ENCODE measurements around the gene MAP4K4. TPM values are rescaled to one million over a fixed set of nuclear protein-coding genes. Genes with fewer than 3 reads are reported as not detected.

Gene MAP4K4
- total and polyA plus RNA-seq, 5 donors from 2014 or later = 6.7 to 179 (median 14.7) TPM

- Mint-ChIP-seq H3K4me3 (no peak overlapping the region), H3K4me1 (peaks cover 27 to 84% (median 61%) of the 10 kb centered on the region in 4 donors), H3K36me3 (peaks cover 12% of the 10 kb centered on the region), H3K9me3 (no peaks in the 10 kb centered on the region), H3K27ac (peak overlapping the region in 1 of 3 donors; percentile 12), H3K27me3 (no peaks in the 10 kb centered on the region)
- DNase-seq = no peak
- Histone ChIP-seq H3K27ac (ENCODE audit: insufficient read depth, low read length, poor library complexity, severe bottlenecking) (no peak overlapping the region), H3K36me3 (ENCODE audit: control insufficient read depth, insufficient read depth, low read length) (peaks cover 11% of the 10 kb centered on the region), H3K4me1 (ENCODE audit: control insufficient read depth, insufficient read depth, low read length, poor library complexity, severe bottlenecking) (peaks cover 16% of the 10 kb centered on the region), H3K27me3 (ENCODE audit: control insufficient read depth, insufficient read depth, low read length) (no peaks in the 10 kb centered on the region), H3K4me3 (ENCODE audit: low read depth, low read length) (no peak overlapping the region), H3K9me3 (ENCODE audit: control insufficient read depth in 2 of 2, low read length in 2 of 2) (no peaks in the 10 kb centered on the region)
- ATAC-seq (ENCODE audit: low read depth in 2 of 2) = no peak
Observed at GRCh38 chr2:101808006-101808562, 110.6 kb downstream of the MAP4K4 start.

DNA sequence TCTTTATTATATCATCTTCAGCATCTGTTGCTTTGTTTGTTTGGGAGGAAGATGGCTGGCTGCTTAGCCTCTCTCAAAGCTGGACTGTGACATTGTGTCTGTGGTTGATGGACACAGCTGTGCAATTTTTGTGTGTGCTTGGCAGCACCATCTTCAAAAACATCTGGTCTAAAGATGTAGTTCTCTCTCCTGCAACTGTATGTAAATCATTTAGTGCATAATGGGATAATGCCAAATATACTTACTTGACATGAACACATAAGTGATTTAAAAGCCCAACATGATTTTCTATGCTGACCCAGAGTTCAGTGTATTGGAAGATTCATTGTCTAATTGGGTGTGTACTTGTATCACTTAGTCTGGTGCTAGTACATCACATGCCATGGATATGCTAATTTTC, 112.2 kb downstream of the MAP4K4 start:
- Mint-ChIP-seq H3K4me3 (peak overlapping the region in 1 of 4 donors; percentile 30), H3K27ac (no peak overlapping the region), H3K4me1 (peaks cover 35 to 84% (median 59%) of the 10 kb centered on the region in 4 donors), H3K9me3 (no peaks in the 10 kb centered on the region), H3K36me3 (peaks cover 15% of the 10 kb centered on the region), H3K27me3 (no peaks in the 10 kb centered on the region)
- Histone ChIP-seq H3K36me3 (ENCODE audit: control insufficient read depth, insufficient read depth, low read length) (peaks cover 9% of the 10 kb centered on the region), H3K27me3 (ENCODE audit: control insufficient read depth, insufficient read depth, low read length) (no peaks in the 10 kb centered on the region), H3K4me1 (ENCODE audit: control insufficient read depth, insufficient read depth, low read length, poor library complexity, severe bottlenecking) (peaks cover 19% of the 10 kb centered on the region), H3K9me3 (ENCODE audit: control insufficient read depth in 2 of 2, low read length in 2 of 2) (no peaks in the 10 kb centered on the region), H3K4me3 (ENCODE audit: low read depth, low read length) (no peak overlapping the region), H3K27ac (ENCODE audit: insufficient read depth, low read length, poor library complexity, severe bottlenecking) (no peak overlapping the region)
- DNase-seq = no peak
- no peak for ATAC-seq (ENCODE audit: low read depth in 2 of 2)

- Histone ChIP-seq H3K4me1 (ENCODE audit: control insufficient read depth, insufficient read depth, low read length, poor library complexity, severe bottlenecking) (peaks cover 14% of the 10 kb centered on the region), H3K27ac (ENCODE audit: insufficient read depth, low read length, poor library complexity, severe bottlenecking) (no peak overlapping the region), H3K4me3 (ENCODE audit: low read depth, low read length) (no peak overlapping the region), H3K9me3 (ENCODE audit: control insufficient read depth in 2 of 2, low read length in 2 of 2) (no peaks in the 10 kb centered on the region), H3K27me3 (ENCODE audit: control insufficient read depth, insufficient read depth, low read length) (no peaks in the 10 kb centered on the region), H3K36me3 (ENCODE audit: control insufficient read depth, insufficient read depth, low read length) (peaks cover 6% of the 10 kb centered on the region)
- no peak for ATAC-seq (ENCODE audit: low read depth in 2 of 2)
- H3K4me1 Mint-ChIP-seq = peaks cover 32 to 85% (median 59%) of the 10 kb centered on the region in 4 donors
- H3K36me3 Mint-ChIP-seq = peaks cover 16% of the 10 kb centered on the region
- H3K27ac Mint-ChIP-seq = peak overlapping the region in 1 of 3 donors; percentile 28
- H3K4me3 Mint-ChIP-seq = peak overlapping the region in 1 of 4 donors; percentile 67
- H3K27me3 Mint-ChIP-seq = no peaks in the 10 kb centered on the region
- H3K9me3 Mint-ChIP-seq = no peaks in the 10 kb centered on the region
- no peak for DNase-seq
Observed at GRCh38 chr2:101811226-101812015, 113.9 kb downstream of the MAP4K4 start.

- Mint-ChIP-seq H3K27me3 (no peaks in the 10 kb centered on the region), H3K36me3 (peaks cover 16% of the 10 kb centered on the region), H3K4me3 (peak overlapping the region in 2 of 4 donors; percentile 24 to 36), H3K27ac (no peak overlapping the region), H3K4me1 (peaks cover 40 to 87% (median 59%) of the 10 kb centered on the region in 4 donors), H3K9me3 (no peaks in the 10 kb centered on the region)
- ATAC-seq (ENCODE audit: low read depth in 2 of 2) = no peak
- DNase-seq = no peak
- H3K4me3 ChIP-seq (ENCODE audit: low read depth, low read length) = no peak overlapping the region
- no peaks in the 10 kb centered on the region for H3K27me3 ChIP-seq (ENCODE audit: control insufficient read depth, insufficient read depth, low read length)
- peaks cover 16% of the 10 kb centered on the region for H3K4me1 ChIP-seq (ENCODE audit: control insufficient read depth, insufficient read depth, low read length, poor library complexity, severe bottlenecking)
- no peaks in the 10 kb centered on the region for H3K9me3 ChIP-seq (ENCODE audit: control insufficient read depth in 2 of 2, low read length in 2 of 2)
- H3K27ac ChIP-seq (ENCODE audit: insufficient read depth, low read length, poor library complexity, severe bottlenecking) = no peak overlapping the region
- peaks cover 6% of the 10 kb centered on the region for H3K36me3 ChIP-seq (ENCODE audit: control insufficient read depth, insufficient read depth, low read length)
Observed at GRCh38 chr2:101812226-101812625, 114.7 kb downstream of the MAP4K4 start.

GRCh38 chr2:101814752-101815151, 117.2 kb downstream of the MAP4K4 start:
- no peaks in the 10 kb centered on the region for H3K36me3 ChIP-seq (ENCODE audit: control insufficient read depth, insufficient read depth, low read length)
- Mint-ChIP-seq H3K4me3 (no peak overlapping the region), H3K27ac (no peak overlapping the region), H3K27me3 (no peaks in the 10 kb centered on the region), H3K36me3 (peaks cover 16% of the 10 kb centered on the region), H3K4me1 (peaks cover 45 to 88% (median 67%) of the 10 kb centered on the region in 4 donors), H3K9me3 (peaks cover 0 to 2% (median 0%) of the 10 kb centered on the region in 7 donors)
- H3K4me3 ChIP-seq (ENCODE audit: low read depth, low read length) = no peak overlapping the region
- no peaks in the 10 kb centered on the region for H3K9me3 ChIP-seq (ENCODE audit: control insufficient read depth in 2 of 2, low read length in 2 of 2)
- DNase-seq (no peak), ATAC-seq (ENCODE audit: low read depth in 2 of 2) (no peak)
- H3K4me1 ChIP-seq (ENCODE audit: control insufficient read depth, insufficient read depth, low read length, poor library complexity, severe bottlenecking) = peaks cover 27% of the 10 kb centered on the region
- no peaks in the 10 kb centered on the region for H3K27me3 ChIP-seq (ENCODE audit: control insufficient read depth, insufficient read depth, low read length)
- no peak overlapping the region for H3K27ac ChIP-seq (ENCODE audit: insufficient read depth, low read length, poor library complexity, severe bottlenecking)

DNA sequence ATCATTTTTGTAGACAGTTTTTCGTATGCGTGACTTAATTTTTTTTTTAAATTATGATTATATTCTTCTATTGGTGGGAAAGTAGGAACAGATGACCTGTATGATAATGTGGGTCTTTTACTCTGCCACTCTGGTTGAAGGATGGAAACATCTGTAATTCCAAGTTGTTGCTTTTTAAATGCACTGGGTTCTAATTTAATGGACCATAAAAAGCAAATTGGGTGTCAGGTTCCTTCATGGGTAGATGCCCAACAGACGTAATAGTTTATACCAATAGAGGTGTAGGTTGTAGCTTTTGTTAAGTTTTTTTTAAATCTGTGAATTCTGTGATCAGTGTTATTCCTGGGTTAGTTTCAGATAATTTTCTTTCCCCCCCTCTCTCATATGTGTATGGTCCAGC, 117.6 kb downstream of the MAP4K4 start:
- Mint-ChIP-seq H3K27me3 (no peaks in the 10 kb centered on the region), H3K4me3 (no peak overlapping the region), H3K4me1 (peaks cover 47 to 89% (median 68%) of the 10 kb centered on the region in 4 donors), H3K36me3 (peaks cover 16% of the 10 kb centered on the region), H3K27ac (no peak overlapping the region), H3K9me3 (peaks cover 0 to 2% (median 0%) of the 10 kb centered on the region in 7 donors)
- Histone ChIP-seq H3K27me3 (ENCODE audit: control insufficient read depth, insufficient read depth, low read length) (no peaks in the 10 kb centered on the region), H3K4me1 (ENCODE audit: control insufficient read depth, insufficient read depth, low read length, poor library complexity, severe bottlenecking) (peaks cover 29% of the 10 kb centered on the region), H3K4me3 (ENCODE audit: low read depth, low read length) (no peak overlapping the region), H3K36me3 (ENCODE audit: control insufficient read depth, insufficient read depth, low read length) (no peaks in the 10 kb centered on the region), H3K9me3 (ENCODE audit: control insufficient read depth in 2 of 2, low read length in 2 of 2) (no peaks in the 10 kb centered on the region), H3K27ac (ENCODE audit: insufficient read depth, low read length, poor library complexity, severe bottlenecking) (no peak overlapping the region)
- no peak for DNase-seq
- ATAC-seq (ENCODE audit: low read depth in 2 of 2) = no peak

GRCh38 chr2:101815739-101816391, 118.4 kb downstream of the MAP4K4 start:
- H3K4me3 Mint-ChIP-seq = peak overlapping the region in 1 of 4 donors; percentile 25
- ATAC-seq (ENCODE audit: low read depth in 2 of 2) (no peak), DNase-seq (no peak)
- Histone ChIP-seq H3K4me1 (ENCODE audit: control insufficient read depth, insufficient read depth, low read length, poor library complexity, severe bottlenecking) (peaks cover 30% of the 10 kb centered on the region), H3K4me3 (ENCODE audit: low read depth, low read length) (no peak overlapping the region), H3K9me3 (ENCODE audit: control insufficient read depth in 2 of 2, low read length in 2 of 2) (no peaks in the 10 kb centered on the region), H3K27ac (ENCODE audit: insufficient read depth, low read length, poor library complexity, severe bottlenecking) (no peak overlapping the region), H3K36me3 (ENCODE audit: control insufficient read depth, insufficient read depth, low read length) (no peaks in the 10 kb centered on the region), H3K27me3 (ENCODE audit: control insufficient read depth, insufficient read depth, low read length) (no peaks in the 10 kb centered on the region)
- no peaks in the 10 kb centered on the region for H3K27me3 Mint-ChIP-seq
- H3K27ac Mint-ChIP-seq = peak overlapping the region in 2 of 3 donors; percentile 21 to 44
- peaks cover 16% of the 10 kb centered on the region for H3K36me3 Mint-ChIP-seq
- peaks cover 41 to 89% (median 66%) of the 10 kb centered on the region in 4 donors for H3K4me1 Mint-ChIP-seq
- H3K9me3 Mint-ChIP-seq = peaks cover 0 to 2% (median 0%) of the 10 kb centered on the region in 7 donors

All from CD4-positive, CD25-positive, alpha-beta regulatory T cell (primary cell).